Measurements from ENCODE around the gene L3MBTL2.
"Not testable (repeated sequence)": the region's sequence is repeated elsewhere in the genome, so short reads cannot be mapped to it uniquely, and the experiment has no call there.

L3MBTL2 gene

GRCh38 chr22:41242396-41243117 is 37.4 kb downstream of the L3MBTL2 start:
- DNase-seq = no peak

DNA sequence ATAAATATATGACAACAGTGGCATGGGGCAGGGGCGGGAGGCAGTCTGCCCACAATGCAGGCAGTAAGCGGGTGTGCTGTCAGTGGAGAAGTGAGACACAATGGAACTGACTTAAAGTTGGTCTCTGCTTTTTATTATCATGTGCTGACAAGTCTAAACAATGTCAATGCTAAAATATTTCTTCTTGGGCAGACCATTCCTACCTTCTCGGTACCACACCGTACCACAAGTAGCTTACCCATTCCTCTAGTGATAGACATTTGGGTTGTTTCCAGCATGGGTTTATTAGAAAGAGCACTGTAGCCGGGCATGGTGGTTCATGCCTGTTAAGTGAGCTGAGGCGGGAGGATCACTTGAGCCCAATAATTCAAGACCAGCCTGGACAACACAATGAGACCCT is 38.2 kb downstream of the L3MBTL2 start:
- no peak for DNase-seq

DNA sequence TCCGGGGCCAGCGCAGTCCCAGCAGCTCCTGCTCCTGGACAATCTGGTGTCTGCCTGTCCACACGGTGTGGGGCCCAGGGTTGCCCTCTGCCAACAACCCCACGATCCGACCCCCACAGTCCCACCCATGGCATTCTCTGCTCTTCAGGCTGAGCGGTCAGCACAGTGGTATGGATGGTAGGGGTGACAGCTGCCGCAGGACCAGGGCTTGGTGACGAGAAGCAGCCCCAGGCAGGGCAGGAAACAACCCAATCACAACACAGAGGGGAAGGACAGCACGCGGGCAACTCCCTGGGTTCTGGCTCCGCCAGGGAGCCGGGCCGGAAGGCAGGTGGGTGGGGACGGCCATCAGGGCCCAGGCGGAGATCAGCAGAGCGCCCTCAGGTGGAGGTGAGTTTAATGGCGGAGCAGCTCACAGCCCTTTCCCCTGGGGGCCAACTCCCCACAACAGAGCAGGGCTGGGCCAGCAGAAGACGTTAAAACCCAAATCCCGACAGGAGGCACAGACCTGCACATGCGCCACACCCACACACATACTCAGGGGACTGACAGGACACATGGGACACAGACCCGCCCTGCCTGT is 40.9 kb downstream of the L3MBTL2 start:
- no peak for DNase-seq

DNA sequence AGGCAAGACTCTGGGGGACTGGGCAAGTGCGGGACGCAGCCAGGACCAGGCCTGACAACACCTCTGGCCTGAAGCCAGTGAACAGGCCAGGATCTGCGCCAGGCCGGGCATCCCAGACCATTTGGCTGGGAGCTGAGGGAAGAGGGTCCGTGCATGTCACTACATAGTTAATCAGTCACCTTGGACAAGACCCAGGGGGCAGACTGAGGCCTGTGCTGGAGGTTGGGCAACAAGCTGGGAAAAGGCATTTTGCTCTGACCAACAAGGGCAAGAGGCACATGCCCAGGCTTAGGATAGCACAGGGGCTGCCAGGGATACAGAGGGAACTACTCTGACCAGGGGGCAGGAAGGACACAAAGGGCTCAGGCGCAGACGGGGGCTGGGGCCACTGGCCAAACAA is 42.6 kb downstream of the L3MBTL2 start:
- no peak for DNase-seq

DNA sequence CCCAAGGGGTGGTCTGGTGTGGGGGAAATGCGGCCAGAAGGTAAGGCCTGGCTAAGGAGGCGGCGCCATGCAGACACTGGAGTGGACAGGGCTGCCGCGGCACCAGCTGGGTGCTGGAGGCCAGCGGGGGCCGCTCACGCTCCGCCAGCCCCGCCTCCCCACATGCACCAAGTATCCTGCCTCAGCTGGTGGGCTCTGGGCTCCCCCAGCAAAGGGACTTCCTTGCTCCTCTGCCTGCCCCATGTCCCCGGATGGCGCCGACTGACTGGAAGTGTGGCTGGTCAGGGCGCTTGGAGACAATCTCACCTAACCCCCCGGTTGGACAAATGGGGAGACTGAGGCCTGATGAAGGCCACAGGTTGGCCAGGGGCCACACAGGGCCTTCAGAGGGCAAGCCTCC is 43.2 kb downstream of the L3MBTL2 start:
- DNase-seq = no peak

GRCh38 chr22:41248758-41249157 is 43.6 kb downstream of the L3MBTL2 start:
- no peak for DNase-seq

DNA sequence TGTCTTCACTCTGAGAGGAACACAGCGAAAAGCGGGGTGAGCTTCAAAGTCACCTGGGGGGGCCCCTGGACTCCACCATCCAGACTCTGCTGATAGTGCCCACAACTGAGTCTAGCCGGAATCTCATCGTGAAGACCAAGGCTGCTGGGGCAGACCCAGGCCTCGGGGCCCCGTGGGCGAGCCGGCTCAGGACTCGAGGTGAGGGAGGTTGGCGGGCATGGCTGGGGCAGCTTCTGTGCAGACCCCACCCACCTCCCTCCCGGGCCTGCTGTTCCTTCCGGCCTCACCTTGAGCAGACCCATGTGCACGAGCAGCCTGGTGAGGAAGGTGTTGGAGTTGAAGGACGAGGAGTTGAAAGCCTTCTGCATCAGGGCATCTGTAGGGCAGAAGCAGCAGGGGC is 44.3 kb downstream of the L3MBTL2 start:
- no peak for DNase-seq

DNA sequence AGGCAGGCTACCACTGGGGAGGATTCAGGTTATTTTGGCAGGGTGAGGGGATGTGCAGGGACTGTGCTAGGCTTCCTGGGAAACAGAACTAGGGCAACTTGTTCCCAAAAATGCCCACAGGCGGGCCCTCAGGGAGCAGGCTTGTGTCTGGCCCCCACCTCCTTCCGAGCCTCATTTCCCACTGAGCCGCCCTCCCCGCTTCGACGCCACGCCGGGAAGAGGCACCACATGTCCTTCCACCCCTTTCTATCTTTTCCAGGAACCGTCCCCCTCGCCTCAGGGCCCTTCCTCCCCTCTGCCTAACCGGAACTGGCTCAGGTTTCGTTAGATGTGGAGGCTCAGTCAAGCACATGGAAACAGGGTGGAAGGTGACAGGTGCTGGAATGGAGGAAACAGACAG is 45.0 kb downstream of the L3MBTL2 start:
- DNase-seq = no peak

DNA sequence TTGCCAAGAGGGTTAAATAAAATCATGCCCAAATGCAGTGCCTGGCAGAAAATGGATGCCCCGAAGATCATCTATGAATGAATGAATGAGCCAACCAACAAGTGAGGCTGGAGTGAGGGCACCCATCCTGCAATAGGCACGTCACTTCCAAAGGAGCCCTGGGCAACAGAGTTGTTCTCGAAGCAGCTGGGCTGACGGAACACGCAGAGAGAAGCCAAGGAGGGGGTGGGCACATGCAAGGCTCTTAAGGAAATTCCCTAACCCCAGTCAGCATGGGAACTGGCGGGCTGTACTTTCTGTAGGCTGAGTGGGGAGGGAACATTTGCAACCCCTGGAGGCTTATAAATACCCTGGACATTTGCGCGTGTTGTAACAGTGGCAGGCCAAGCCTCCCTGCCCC is 47.3 kb downstream of the L3MBTL2 start:
- DNase-seq = no peak

GRCh38 chr22:41254230-41254629 is 49.1 kb downstream of the L3MBTL2 start:
- DNase-seq = no peak

DNA sequence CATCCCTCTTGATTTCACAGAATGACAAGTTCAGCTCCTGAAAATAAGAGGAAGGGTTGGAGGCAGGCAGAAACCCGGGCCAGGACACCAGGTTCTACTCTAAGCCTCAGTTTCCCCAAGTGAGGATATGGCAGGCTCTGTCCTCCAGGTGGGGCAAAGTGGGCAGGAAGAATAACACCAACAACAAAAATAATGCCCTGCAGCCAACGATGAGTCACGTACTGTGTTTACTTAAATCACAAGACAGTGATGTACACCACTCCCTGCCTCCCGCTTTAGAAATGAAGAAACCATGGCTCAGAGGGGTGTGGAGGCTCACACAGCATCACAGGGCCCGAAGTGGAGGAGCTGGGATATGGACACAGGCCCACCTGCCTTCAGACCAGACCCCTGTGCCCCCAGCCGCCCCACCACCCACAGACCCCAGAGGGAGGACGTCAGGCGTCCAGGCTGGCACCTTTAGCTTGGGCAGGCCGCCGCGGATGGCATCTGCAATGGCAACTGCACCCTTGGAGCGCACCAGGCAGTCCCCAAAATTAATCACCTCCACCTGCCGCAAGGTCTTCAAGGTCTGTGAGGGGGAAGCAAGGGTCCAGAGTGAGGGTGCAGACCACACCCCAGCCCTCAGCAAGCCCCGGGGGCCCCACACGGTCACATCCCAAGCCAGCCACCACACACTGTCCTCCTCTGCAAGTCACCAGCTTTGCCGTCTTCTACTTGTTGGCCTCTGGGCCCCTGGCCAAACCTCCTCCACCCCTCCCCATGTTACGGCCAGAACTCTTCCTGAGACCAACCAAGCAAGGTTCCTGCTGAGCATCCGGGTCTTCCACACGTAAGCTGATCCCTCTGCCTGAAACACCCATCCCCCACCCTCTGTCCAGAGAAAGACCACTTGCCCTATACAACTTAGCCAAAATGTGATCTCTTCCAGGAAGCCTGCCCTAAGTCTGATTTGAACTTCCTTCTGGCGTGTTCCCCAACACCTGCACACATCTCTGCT is 51.4 kb downstream of the L3MBTL2 start:
- DNase-seq = no peak

DNA sequence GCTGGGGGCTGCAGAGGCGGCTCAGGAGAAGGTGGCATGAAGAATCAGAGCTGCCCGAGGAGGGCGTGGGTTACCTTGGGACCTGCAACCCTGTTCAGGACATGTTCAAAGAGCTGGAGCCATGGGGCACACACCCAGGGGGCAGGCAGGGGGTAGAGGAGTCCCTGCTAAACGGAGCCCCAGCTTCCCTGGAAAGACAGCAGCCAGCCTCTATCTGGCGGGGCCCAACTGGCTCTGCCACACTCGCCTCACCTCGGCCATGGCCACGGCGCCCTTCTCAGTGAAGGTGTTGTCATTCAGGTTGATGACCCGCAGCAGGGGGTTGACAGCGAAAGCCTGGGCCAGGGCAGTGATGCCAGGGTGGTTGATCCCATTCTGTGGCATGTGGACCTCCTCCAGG is 52.6 kb downstream of the L3MBTL2 start:
- DNase-seq = no peak

GRCh38 chr22:41259756-41260155 is 54.6 kb downstream of the L3MBTL2 start:
- not testable (repeated sequence) for DNase-seq

DNA sequence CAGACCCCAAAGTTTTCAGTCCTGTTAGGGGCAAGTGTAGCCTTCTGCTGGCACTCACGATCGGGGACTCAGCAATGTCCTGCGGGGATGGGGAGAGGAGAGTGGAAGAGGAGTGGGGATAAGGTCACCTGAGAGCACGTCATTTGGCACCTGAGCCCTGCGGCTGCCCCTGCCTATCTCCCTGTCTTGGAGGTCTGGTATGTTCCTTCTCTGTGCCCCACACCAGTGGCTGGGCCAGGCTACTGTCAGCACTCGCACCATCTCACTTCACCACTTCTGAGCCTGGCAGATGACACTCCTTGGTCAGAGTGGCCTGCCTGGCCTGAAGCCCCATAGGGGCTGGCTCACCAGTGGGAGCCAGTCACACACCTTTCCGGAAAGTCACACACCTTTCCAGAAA is 55.8 kb downstream of the L3MBTL2 start:
- no peak for DNase-seq

DNA sequence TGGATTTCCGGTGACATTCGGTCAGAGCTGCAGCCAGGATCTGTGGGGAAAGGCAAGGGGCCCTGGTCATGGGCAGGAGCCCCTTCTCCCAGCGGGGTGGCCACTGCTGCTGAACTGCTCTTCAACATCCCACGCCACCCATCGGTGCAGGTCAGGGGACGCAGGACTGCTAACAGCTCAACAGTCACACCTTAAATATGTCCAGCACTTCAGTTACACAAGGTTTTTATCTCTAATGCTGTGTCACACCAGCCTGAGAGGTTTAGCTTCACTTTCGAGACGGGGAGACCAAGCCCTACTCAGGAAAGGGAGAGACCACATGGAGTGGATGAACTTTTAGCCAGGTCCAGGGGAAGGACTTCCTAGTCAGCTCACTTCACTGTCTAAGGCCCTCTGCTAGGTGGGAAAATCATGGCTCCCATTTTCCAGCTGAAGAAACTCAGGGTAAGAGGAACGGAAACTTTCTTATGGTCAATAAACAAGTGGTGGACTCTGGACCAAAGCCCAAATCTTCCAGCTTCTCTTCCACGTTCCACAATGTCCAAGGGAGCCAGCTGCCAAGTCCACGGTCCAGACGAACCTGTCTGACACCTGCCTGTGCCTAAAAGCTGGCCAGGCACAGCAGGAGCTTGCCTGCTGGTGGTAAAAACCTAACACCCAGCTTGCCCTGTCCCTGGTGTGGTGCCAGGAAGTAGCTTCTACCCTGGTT is 56.6 kb downstream of the L3MBTL2 start:
- DNase-seq = no peak

- DNase-seq = no peak
Observed at GRCh38 chr22:41262250-41262765, 57.2 kb downstream of the L3MBTL2 start.

- no peak for DNase-seq
Observed at GRCh38 chr22:41263704-41264103, 58.6 kb downstream of the L3MBTL2 start.

GRCh38 chr22:41264408-41264941 is 59.4 kb downstream of the L3MBTL2 start:
- no peak for DNase-seq

- no peak for DNase-seq
Observed at GRCh38 chr22:41267958-41268357, 62.8 kb downstream of the L3MBTL2 start.

DNA sequence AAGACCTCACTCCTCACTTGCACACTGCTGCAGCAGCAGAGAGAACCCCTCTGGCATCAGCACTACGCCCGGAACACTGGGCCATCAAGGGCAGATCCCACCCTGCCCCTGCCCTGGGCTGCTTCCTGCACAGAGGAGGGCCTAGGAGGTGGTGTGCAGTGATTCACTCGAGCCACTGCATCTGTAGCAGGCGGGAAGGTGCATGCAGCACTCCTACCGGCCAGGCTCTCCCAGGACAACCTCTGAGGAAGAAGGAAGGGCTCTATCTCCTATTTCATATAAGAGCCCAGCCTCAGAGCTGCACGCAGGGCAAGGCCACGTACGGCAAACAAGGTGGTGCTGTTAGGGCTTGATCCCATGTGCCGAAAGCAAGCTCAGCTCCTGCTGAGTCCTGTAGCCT is 66.7 kb downstream of the L3MBTL2 start:
- DNase-seq = no peak

- no peak for DNase-seq
Observed at GRCh38 chr22:41273128-41273527, 68.0 kb downstream of the L3MBTL2 start.

DNA sequence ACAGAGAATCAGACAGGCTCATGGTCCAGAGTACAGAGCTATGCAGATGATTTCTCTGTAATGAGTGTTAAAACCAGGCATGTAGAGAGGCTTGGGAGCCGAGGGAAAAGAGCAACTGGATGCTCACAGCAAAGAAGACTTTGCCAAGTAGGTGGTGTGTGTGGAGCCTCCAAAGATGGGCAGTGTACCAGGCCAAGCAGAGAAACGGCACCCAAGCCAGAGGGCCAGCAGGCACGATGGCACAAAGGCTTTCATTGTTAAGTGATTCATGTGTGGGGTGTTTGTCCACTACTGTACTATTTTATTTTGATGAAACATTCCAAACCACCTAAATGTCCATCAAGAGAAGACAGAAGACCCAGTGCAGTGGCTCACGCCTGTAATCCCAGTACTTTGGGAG is 69.7 kb downstream of the L3MBTL2 start:
- DNase-seq = no peak

DNA sequence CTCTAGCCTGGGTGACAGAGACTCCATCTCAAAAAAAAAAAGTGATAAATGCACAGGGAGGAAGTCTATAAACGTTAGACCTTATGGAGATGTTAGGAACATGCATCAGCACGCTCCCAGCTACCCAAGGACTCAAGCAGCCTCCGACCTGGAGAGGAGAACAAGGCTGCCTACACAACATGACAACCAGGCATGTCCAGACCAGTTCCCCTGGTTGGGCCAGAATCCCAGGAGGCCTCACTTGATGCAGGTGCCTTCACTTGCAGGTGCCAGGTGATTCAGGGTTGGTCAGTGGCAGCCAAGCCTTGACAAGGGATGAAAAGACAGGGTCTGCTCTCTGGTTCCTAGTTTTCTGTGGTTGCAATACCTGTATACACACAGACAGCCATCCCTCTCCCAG is 75.0 kb downstream of the L3MBTL2 start:
- no peak for DNase-seq
